HPDE6-E6E7 (cell line): Measurements from ENCODE around the gene DHRS2.
"Not testable (repeated sequence)": the region's sequence is repeated elsewhere in the genome, so short reads cannot be mapped to it uniquely, and the experiment has no call there.

Source experiments
- DNase-seq: peaks from one replicate; pipeline ENCODE4 v3.0.0; 2011; ENCODE audit warnings: missing footprints; ENCODE audit errors: extremely low spot score

Gene DHRS2

GRCh38 chr14:23636317-23637211, at the start of gene DHRS2:
Gene DHRS2, plus strand, starts transcription at chr14:23636364. Its CDS starts 2,501 bp downstream, at chr14:23638865.
- no peak for DNase-seq

- DNase-seq = peak; percentile 81
Measured at GRCh38 chr14:23588884-23589598, 47.1 kb upstream of the DHRS2 start.

DNA sequence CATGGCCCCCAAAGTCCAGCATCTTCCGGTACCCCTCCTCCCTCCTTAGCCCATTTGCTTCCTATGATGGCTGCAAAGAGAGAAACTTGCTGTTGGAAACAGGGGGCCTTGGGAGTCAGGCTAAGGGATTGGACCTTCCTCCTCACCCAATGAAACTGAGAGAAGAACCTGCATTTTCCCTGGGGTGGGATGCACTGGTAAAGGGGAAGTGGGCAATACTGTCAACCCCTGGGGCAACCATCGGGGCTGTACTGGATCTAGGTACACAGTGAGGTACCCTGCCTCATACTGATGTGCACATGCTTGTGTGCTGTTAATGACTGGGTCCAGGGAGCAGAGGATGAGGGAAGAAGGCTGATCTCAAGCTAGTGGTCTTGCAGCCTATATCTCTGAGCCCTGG, 46.6 kb upstream of the DHRS2 start:
- DNase-seq = no peak

- no peak for DNase-seq
Measured at GRCh38 chr14:23590198-23590597, 46.0 kb upstream of the DHRS2 start.

- not testable (repeated sequence) for DNase-seq
Measured at GRCh38 chr14:23594191-23594590, 42.0 kb upstream of the DHRS2 start.

- no peak for DNase-seq
Measured at GRCh38 chr14:23600322-23600707, 35.8 kb upstream of the DHRS2 start.

GRCh38 chr14:23600806-23601205, 35.4 kb upstream of the DHRS2 start:
- DNase-seq = no peak

DNA sequence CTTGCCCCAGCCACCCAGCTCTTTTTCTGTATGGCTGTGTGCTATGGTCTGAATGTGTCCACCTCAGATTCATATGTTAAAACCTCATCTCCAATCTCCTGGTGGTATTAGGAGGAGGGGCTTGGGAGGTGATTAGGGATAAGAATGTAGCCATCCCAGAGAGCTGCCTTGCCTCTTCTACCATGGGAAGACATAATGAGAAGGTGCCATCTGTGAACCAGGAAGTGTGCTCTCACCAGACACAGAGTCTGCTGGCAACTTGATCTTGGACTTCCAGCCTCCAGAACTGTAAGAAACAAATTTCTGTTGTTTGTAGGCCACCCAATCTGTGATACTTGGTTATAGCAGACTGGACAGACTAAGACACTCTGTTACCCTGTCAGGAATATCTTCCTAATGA, 34.7 kb upstream of the DHRS2 start:
- no peak for DNase-seq

DNA sequence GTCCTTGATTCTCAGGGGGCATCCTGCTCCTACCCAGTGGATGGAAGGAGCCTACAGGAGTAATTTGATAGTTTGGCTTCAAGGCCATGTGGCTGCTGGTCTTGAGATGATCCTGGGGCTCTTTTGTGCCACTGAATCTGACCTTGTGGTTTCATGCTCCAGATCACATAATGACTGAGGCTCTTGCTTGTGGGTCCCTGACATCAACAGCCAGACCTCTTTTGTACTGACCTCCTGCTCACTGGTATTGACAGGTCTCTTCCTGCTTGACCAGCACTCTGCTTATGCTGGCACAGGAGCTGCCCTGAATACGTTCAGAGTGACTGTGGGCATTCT, 34.4 kb upstream of the DHRS2 start:
- DNase-seq = no peak

DNA sequence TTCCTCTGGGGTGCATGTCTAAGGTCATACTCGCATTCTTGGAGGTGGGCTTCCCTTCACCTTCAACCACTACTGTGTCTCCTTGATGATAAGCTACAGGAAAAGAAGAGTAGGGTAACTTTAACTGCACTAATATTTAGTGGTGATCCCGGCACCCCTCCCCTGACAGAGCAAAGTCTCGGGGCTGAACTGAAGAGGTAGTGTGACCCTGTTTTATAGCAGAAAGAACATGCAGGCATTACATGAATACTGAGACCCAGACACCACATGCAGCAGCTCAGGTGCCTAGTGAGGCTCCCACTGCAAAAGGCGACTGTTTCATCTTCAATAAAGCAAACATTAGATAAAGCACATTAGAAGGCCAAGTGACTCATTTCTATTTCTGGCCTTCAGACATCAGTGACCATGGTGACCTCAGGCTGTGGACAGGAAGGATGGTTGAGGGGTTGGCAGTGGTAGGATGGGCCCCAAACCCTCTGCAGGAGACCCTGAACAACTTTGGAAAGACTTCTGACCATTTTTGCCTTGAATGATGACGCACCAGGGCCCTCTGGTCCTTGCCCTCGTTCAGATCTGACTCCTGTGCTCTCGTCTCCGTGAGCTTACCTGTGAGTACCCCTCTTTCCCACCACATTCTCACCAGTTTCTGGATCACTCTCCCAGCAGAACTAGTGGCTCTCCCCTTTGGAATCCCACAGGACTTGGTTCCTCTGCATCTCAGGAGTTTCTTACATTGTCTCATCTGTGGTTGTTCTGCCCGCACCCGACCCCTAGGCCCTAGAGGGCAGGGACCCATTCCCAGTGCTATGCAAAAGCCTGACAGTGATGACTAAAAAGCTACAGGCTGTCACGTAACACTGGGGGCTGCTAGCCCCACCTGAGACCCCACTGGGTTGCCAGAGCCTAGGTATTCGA, 33.7 kb upstream of the DHRS2 start:
- DNase-seq = no peak

DNA sequence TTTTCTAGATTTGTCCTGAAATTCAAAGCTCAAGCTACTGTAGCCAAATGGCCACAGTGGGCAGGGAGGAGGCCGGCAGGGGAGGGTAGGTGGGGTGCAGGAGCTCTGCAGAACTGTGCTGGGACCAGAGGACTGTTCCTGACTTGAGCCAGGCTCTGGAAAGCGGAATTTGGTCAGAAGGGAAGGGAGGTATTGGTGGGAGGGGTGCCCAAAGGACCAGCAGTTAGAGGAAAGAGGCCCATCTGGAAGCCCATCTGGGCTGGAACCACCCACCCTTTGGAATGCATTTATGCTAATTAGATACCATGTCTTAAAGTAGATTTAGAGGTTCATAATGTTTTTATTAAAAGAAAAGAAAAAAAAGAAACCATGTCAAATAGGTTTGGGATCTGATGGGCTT, 33.1 kb upstream of the DHRS2 start:
- DNase-seq = no peak

DNA sequence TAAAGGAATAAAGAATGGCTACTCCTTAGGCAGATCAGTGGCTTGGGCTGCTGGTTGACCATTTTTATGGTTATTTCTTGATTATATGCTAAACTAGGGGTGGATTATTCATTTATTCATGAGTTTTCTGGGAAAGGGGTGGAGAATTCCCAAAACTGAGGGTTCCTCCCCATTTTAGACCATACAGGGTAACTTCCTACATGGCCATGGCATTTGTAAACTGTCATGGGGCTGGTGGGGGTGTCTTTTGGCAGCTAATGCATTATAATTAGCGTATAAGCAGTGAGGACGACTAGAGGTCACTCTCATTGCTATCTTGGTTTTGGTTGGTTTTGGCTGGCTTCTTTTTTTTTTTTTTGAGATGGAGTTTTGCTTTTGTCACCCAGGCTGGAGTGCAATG, 32.0 kb upstream of the DHRS2 start:
- DNase-seq = no peak

- no peak for DNase-seq
Measured at GRCh38 chr14:23604675-23605170, 31.4 kb upstream of the DHRS2 start.

DNA sequence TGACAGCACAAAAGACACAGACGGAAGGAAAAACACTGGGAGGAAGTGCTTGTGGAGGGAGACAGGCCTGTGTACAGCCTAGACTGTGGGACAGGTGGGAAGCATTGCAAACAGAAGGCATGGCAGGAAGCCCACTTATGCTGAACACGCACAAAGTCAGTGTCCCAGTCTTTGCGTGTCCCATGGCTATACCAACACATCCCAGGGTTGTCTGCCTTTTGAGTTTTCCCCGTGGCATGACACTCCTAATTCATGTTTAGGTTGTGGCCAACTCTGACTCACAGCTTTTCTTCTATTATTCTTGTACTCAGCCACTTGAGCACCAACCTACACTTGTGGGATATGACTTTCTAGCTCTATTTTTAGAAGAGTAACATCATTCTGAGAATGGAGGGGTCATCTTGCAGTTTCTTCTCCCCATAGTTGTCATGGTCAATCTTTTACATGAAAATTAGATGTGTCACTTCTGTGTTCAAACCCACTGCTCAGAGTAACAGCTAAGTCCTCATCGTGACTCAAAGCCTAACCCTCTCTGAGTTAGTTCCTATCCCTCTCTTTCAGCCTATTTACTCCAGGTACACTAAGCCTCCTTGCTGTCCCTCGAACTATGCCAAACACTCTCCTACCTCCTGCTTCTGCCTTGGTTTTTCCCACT, 30.1 kb upstream of the DHRS2 start:
- no peak for DNase-seq

GRCh38 chr14:23608454-23608853, 27.7 kb upstream of the DHRS2 start:
- no peak for DNase-seq

- DNase-seq = no peak
Measured at GRCh38 chr14:23609001-23609400, 27.2 kb upstream of the DHRS2 start.

- DNase-seq = not testable (repeated sequence)
Measured at GRCh38 chr14:23609411-23610089, 26.6 kb upstream of the DHRS2 start.

GRCh38 chr14:23610090-23610814, 25.9 kb upstream of the DHRS2 start:
- DNase-seq = no peak

DNA sequence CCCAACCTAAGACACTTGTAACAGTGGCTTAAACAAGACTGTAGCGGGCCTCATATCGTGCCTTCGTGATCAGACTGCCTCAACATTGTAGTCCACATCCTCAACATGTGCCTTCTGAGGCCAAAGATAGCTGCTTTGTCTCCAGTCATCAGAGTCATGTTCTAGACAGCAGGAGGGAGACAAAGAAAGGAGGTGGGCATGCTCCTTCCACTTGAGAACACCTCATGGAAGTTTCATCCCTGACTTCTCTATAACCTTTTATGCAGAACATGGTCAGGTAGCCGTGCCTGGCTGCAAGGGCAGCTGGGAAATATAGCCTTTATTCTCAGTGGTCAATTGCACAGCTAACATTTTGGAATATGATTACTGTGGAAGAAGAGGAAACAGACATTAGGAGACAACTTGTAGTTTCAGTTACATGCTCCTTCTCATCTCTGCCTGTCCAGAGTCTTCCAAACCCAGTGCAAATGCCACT, 25.3 kb upstream of the DHRS2 start:
- no peak for DNase-seq

- no peak for DNase-seq
Measured at GRCh38 chr14:23612354-23612732, 23.8 kb upstream of the DHRS2 start.
